ENCODE measurements around the gene ARMCX1.
A peak's percentile ranks its signal among the peaks of the same experiment; 100 is the strongest.

GRCh38 chrX:101550362-101550750 is at the start of gene ARMCX1:
- no peak for TF ChIP-seq CTCF (IDR thresholded peaks at IDR 0.05)
- TF ChIP-seq EP300 (IDR thresholded peaks at IDR 0.05), result no peak
- no peak for TF ChIP-seq POLR2A (IDR thresholded peaks at IDR 0.05; ENCODE audit: low read depth)
- peak; percentile 85 to 93 for TF ChIP-seq POLR2AphosphoS5 (IDR thresholded peaks at IDR 0.05)

Measured in esophagus muscularis mucosa (tissue), 4 donors.